ENCODE results near the gene BAIAP3. TPM values are rescaled to one million over a fixed set of nuclear protein-coding genes. Genes with fewer than 3 reads are reported as not detected.
A peak's percentile ranks its signal among the peaks of the same experiment; 100 is the strongest.

The BAIAP3 gene
- polyA plus RNA-seq, 1 donor from 2014 or later = 65.2 TPM

GRCh38 chr16:1311738-1312466 lies 21.5 kb upstream of the BAIAP3 start:
- H3K27me3 ChIP-seq (ENCODE audit: insufficient read depth, low read depth, low read length) = no peaks in the 10 kb centered on the region
- no peak for TF ChIP-seq MXI1 (conservative IDR thresholded peaks at IDR 0.05; ENCODE audit: poor library complexity, severe bottlenecking)
- TF ChIP-seq RAD21 (conservative IDR thresholded peaks at IDR 0.05) = no peak
- TF ChIP-seq POLR2AphosphoS5 (IDR thresholded peaks at IDR 0.05) = no peak
- TF ChIP-seq REST (IDR thresholded peaks at IDR 0.05; ENCODE audit: borderline replicate concordance) = no peak
- no peak for TF ChIP-seq TAF1 (IDR thresholded peaks at IDR 0.05; ENCODE audit: low read depth)
- no peak for TF ChIP-seq EP300 (conservative IDR thresholded peaks at IDR 0.05; ENCODE audit: poor library complexity, severe bottlenecking)
- TF ChIP-seq, protein P1, sequence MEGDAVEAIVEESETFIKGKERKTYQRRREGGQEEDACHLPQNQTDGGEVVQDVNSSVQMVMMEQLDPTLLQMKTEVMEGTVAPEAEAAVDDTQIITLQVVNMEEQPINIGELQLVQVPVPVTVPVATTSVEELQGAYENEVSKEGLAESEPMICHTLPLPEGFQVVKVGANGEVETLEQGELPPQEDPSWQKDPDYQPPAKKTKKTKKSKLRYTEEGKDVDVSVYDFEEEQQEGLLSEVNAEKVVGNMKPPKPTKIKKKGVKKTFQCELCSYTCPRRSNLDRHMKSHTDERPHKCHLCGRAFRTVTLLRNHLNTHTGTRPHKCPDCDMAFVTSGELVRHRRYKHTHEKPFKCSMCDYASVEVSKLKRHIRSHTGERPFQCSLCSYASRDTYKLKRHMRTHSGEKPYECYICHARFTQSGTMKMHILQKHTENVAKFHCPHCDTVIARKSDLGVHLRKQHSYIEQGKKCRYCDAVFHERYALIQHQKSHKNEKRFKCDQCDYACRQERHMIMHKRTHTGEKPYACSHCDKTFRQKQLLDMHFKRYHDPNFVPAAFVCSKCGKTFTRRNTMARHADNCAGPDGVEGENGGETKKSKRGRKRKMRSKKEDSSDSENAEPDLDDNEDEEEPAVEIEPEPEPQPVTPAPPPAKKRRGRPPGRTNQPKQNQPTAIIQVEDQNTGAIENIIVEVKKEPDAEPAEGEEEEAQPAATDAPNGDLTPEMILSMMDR (IDR thresholded peaks at IDR 0.05; ENCODE audit: poor library complexity, severe bottlenecking) = no peak
- TF ChIP-seq SMC3 (conservative IDR thresholded peaks at IDR 0.05; ENCODE audit: poor library complexity) = no peak
- TF ChIP-seq EZH2 (IDR thresholded peaks at IDR 0.05; ENCODE audit: borderline replicate concordance, insufficient read depth, low read length, poor library complexity, severe bottlenecking) = no peak
- no peak overlapping the region for H3K27ac ChIP-seq (ENCODE audit: low read length)
- H3K9me3 ChIP-seq (ENCODE audit: low read length) = no peaks in the 10 kb centered on the region
- H3K79me2 ChIP-seq (replicated peaks; ENCODE audit: insufficient read depth, low read length) = peaks cover 55% of the 10 kb centered on the region
- peaks cover 53% of the 10 kb centered on the region for H4K20me1 ChIP-seq (ENCODE audit: insufficient read depth)
- no peaks in the 10 kb centered on the region for H3K9me2 ChIP-seq (ENCODE audit: insufficient read depth, low read length)
- H3K9ac ChIP-seq (ENCODE audit: low read length) = peak overlapping the region; percentile 83
- no peaks in the 10 kb centered on the region for H3F3A ChIP-seq (ENCODE audit: insufficient read depth, low read length, poor library complexity, severe bottlenecking)
- peak overlapping the region; percentile 81 for H3K4me3 ChIP-seq (ENCODE audit: low read length)
- no peaks in the 10 kb centered on the region for H3K36me3 ChIP-seq (ENCODE audit: insufficient read depth, low read length)
- H3K4me2 ChIP-seq (ENCODE audit: low read length) = no peak overlapping the region
- H2AFZ ChIP-seq (ENCODE audit: low read depth, low read length) = no peak overlapping the region

DNA sequence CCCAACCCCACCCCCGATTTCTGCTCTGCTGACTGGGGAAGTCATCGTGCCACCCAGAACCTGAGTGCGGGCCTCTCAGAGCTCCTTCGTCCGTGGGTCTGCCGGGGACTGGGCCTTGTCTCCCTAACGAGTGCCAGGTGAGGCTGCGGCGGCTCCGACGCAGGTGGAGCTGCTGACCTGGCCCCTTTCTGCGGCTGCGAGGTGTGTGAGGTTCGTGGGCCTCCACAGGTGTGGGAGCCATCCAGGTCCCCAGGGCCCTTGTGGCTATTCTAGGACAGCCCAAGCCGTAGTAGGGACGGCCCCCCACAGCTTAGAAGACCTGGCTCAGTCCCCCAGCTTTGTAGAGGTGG lies 21.0 kb upstream of the BAIAP3 start:
- Histone ChIP-seq H3K9me3 (ENCODE audit: low read length) (no peaks in the 10 kb centered on the region), H3K27me3 (ENCODE audit: insufficient read depth, low read depth, low read length) (no peaks in the 10 kb centered on the region), H4K20me1 (ENCODE audit: insufficient read depth) (peaks cover 58% of the 10 kb centered on the region), H3K4me2 (ENCODE audit: low read length) (no peak overlapping the region), H3K9ac (ENCODE audit: low read length) (no peak overlapping the region), H3F3A (ENCODE audit: insufficient read depth, low read length, poor library complexity, severe bottlenecking) (no peaks in the 10 kb centered on the region), H3K9me2 (ENCODE audit: insufficient read depth, low read length) (no peaks in the 10 kb centered on the region), H3K27ac (ENCODE audit: low read length) (no peak overlapping the region), H3K79me2 (replicated peaks; ENCODE audit: insufficient read depth, low read length) (peaks cover 60% of the 10 kb centered on the region), H3K36me3 (ENCODE audit: insufficient read depth, low read length) (no peaks in the 10 kb centered on the region), H2AFZ (ENCODE audit: low read depth, low read length) (no peak overlapping the region), H3K4me3 (ENCODE audit: low read length) (peak overlapping the region; percentile 81)
- TF ChIP-seq POLR2AphosphoS5 (IDR thresholded peaks at IDR 0.05) (no peak), REST (IDR thresholded peaks at IDR 0.05; ENCODE audit: borderline replicate concordance) (no peak), EZH2 (IDR thresholded peaks at IDR 0.05; ENCODE audit: borderline replicate concordance, insufficient read depth, low read length, poor library complexity, severe bottlenecking) (no peak), SMC3 (conservative IDR thresholded peaks at IDR 0.05; ENCODE audit: poor library complexity) (no peak), RAD21 (conservative IDR thresholded peaks at IDR 0.05) (no peak), EP300 (conservative IDR thresholded peaks at IDR 0.05; ENCODE audit: poor library complexity, severe bottlenecking) (no peak), MXI1 (conservative IDR thresholded peaks at IDR 0.05; ENCODE audit: poor library complexity, severe bottlenecking) (no peak), TAF1 (IDR thresholded peaks at IDR 0.05; ENCODE audit: low read depth) (no peak)
- TF ChIP-seq, protein P1 (IDR thresholded peaks at IDR 0.05; ENCODE audit: poor library complexity, severe bottlenecking) = no peak

Data from neural cell (in vitro differentiated cells).